Fibroblast of pulmonary artery (primary cell): ENCODE results near the gene ULK2.
A peak's percentile ranks its signal among the peaks of the same experiment; 100 is the strongest.
"Not testable (repeated sequence)": the region's sequence is repeated elsewhere in the genome, so short reads cannot be mapped to it uniquely, and the experiment has no call there.

ENCODE experiments used
- DNase-seq: peaks from one replicate; pipeline ENCODE4 v3.0.0-alpha.2; 2010; ENCODE audit warnings: low read depth
- H3K4me3 ChIP-seq: replicated peaks from 2 replicates; pipeline ENCODE4 v1.5.1; 2011; ENCODE audit warnings: low read depth, mild to moderate bottlenecking, control low read depth, low read length, moderate library complexity
- CTCF ChIP-seq: IDR thresholded peaks from 2 replicates; pipeline ENCODE4 v1.5.1; 2011; ENCODE audit warnings: mild to moderate bottlenecking, control low read depth, low read length, inconsistent platforms; ENCODE audit errors: missing control alignments

Gene ULK2

GRCh38 chr17:19900809-19901208 is 33.1 kb upstream of the ULK2 start:
- no peak overlapping the region for H3K4me3 ChIP-seq
- DNase-seq, result no peak
- no peak for TF ChIP-seq CTCF

GRCh38 chr17:19897903-19898302 is 30.2 kb upstream of the ULK2 start:
- TF ChIP-seq CTCF, result no peak
- DNase-seq, result peak; percentile 41
- H3K4me3 ChIP-seq, result no peak overlapping the region

- H3K4me3 ChIP-seq, result no peak overlapping the region
- peak; percentile 48 for DNase-seq
- TF ChIP-seq CTCF, result no peak
Observed at GRCh38 chr17:19897090-19897837, 29.5 kb upstream of the ULK2 start.

GRCh38 chr17:19896679-19897078 is 28.9 kb upstream of the ULK2 start:
- DNase-seq, result no peak
- no peak overlapping the region for H3K4me3 ChIP-seq
- TF ChIP-seq CTCF, result no peak

GRCh38 chr17:19890554-19890953 is 22.8 kb upstream of the ULK2 start:
- not testable (repeated sequence) for H3K4me3 ChIP-seq, DNase-seq

- DNase-seq, H3K4me3 ChIP-seq: not testable (repeated sequence)
Observed at GRCh38 chr17:19890001-19890400, 22.3 kb upstream of the ULK2 start.

- TF ChIP-seq CTCF, result no peak
- DNase-seq, result no peak
- no peak overlapping the region for H3K4me3 ChIP-seq
Observed at GRCh38 chr17:19886116-19886515, 18.4 kb upstream of the ULK2 start.

GRCh38 chr17:19883537-19884215 is 15.9 kb upstream of the ULK2 start:
- no peak for DNase-seq
- TF ChIP-seq CTCF, result no peak
- H3K4me3 ChIP-seq, result no peak overlapping the region
